SH-SY5Y (cell line): Measurements from ENCODE around the gene SYNE2.

Experiments
- GATA2 ChIP-seq: IDR thresholded peaks from 2 replicates; pipeline ENCODE4 v1.6.1; 2011; ENCODE audit warnings: mild to moderate bottlenecking, low read depth, low read length
- GATA3 ChIP-seq: IDR thresholded peaks from 2 replicates; pipeline ENCODE4 v1.6.1; 2011; ENCODE audit warnings: low read depth, mild to moderate bottlenecking, low read length, moderate library complexity

DNA sequence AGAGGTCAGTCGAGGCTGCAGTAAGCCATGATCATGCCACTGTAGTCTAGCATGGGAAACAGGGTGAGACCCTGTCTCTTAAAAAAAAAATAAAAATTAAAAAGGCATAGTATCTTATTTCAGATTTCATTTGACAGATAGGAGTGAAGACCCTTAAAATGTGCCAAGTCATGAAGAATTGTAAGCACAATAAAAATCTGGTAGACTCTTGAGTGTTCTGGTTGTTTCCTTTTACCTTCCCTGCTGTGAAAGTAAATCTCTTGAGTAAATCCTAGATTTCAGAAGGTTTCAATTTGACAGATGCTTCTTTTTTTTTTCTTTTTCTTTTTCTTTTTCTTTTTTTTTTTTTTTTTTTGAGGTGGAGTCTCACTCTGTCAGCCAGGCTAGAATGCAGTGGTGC is 332.4 kb downstream of the SYNE2 start:
- TF ChIP-seq GATA2 (no peak), GATA3 (no peak)
